ENCODE data around the gene POLN. TPM values are rescaled to one million over a fixed set of nuclear protein-coding genes. Genes with fewer than 3 reads are reported as not detected.
A peak's percentile ranks its signal among the peaks of the same experiment; 100 is the strongest.

The POLN gene
- total RNA-seq, 2 experiments from 2014 or later: 3.3 to 4.0 TPM

- ChIA-PET POLR2A (interaction anchor here (2.0 kb wide), 1 partner anchor 16 kb away, joined by 5 read pairs; the partner anchor contains the start of genes HAUS3 and POLN), CTCF (no interaction called here)
- peak; percentile 15 for DNase-seq
- Mint-ChIP-seq H3K9me3 (no peaks in the 10 kb centered on the region), H3K27ac (no peak overlapping the region), H3K27me3 (no peaks in the 10 kb centered on the region), H3K4me1 (peaks cover 2% of the 10 kb centered on the region), H3K4me3 (no peak overlapping the region), H3K36me3 (ENCODE audit: low read depth) (no peaks in the 10 kb centered on the region)
Observed at GRCh38 chr4:2258091-2259035, 16.4 kb upstream of the POLN start.

GRCh38 chr4:2257361-2258081 lies 15.6 kb upstream of the POLN start:
- H3K4me3 Mint-ChIP-seq: no peak overlapping the region
- no peaks in the 10 kb centered on the region for H3K4me1 Mint-ChIP-seq
- no peaks in the 10 kb centered on the region for H3K27me3 Mint-ChIP-seq
- H3K9me3 Mint-ChIP-seq: no peaks in the 10 kb centered on the region
- no peaks in the 10 kb centered on the region for H3K36me3 Mint-ChIP-seq (ENCODE audit: low read depth)
- DNase-seq: peak; percentile 15
- H3K27ac Mint-ChIP-seq: no peak overlapping the region
- ChIA-PET POLR2A (interaction anchor here (2.0 kb wide), 1 partner anchor 15 kb away, joined by 5 read pairs; the partner anchor contains the start of genes HAUS3 and POLN), CTCF (no interaction called here)

- Mint-ChIP-seq H3K27me3 (no peaks in the 10 kb centered on the region), H3K9me3 (no peaks in the 10 kb centered on the region), H3K27ac (no peak overlapping the region), H3K36me3 (ENCODE audit: low read depth) (no peaks in the 10 kb centered on the region), H3K4me1 (no peaks in the 10 kb centered on the region), H3K4me3 (no peak overlapping the region)
- ChIA-PET POLR2A (interaction anchor here (2.0 kb wide), 1 partner anchor 15 kb away, joined by 5 read pairs; the partner anchor contains the start of genes HAUS3 and POLN), CTCF (no interaction called here)
- DNase-seq: peak; percentile 16
Observed at GRCh38 chr4:2256781-2257191, 14.9 kb upstream of the POLN start.

GRCh38 chr4:2256156-2256731 lies 14.3 kb upstream of the POLN start:
- ChIA-PET CTCF (no interaction called here), POLR2A (no interaction called here)
- Mint-ChIP-seq H3K27ac (no peak overlapping the region), H3K9me3 (no peaks in the 10 kb centered on the region), H3K4me3 (no peak overlapping the region), H3K27me3 (no peaks in the 10 kb centered on the region), H3K4me1 (no peaks in the 10 kb centered on the region), H3K36me3 (ENCODE audit: low read depth) (no peaks in the 10 kb centered on the region)
- peak; percentile 15 for DNase-seq

- Mint-ChIP-seq H3K9me3 (no peaks in the 10 kb centered on the region), H3K27me3 (no peaks in the 10 kb centered on the region), H3K36me3 (ENCODE audit: low read depth) (no peaks in the 10 kb centered on the region), H3K27ac (no peak overlapping the region), H3K4me1 (no peaks in the 10 kb centered on the region), H3K4me3 (no peak overlapping the region)
- DNase-seq: peak; percentile 14
- CTCF ChIA-PET: no interaction called here
- POLR2A ChIA-PET: no interaction called here
Observed at GRCh38 chr4:2255501-2256155, 13.7 kb upstream of the POLN start.

GRCh38 chr4:2254665-2255500 lies 13.0 kb upstream of the POLN start:
- ChIA-PET POLR2A (no interaction called here), CTCF (interaction anchor here (0.6 kb wide), 1 partner anchor 13 kb away, joined by 3 read pairs; the partner anchor contains the start of genes HAUS3 and POLN)

GRCh38 chr4:2253160-2254084 lies 11.5 kb upstream of the POLN start:
- Mint-ChIP-seq H3K36me3 (ENCODE audit: low read depth) (no peaks in the 10 kb centered on the region), H3K4me3 (no peak overlapping the region), H3K27ac (no peak overlapping the region), H3K27me3 (no peaks in the 10 kb centered on the region), H3K9me3 (no peaks in the 10 kb centered on the region), H3K4me1 (no peaks in the 10 kb centered on the region)
- POLR2A ChIA-PET: no interaction called here
- CTCF ChIA-PET: no interaction called here
- peak; percentile 3 for DNase-seq

More at GRCh38 chr4:2254665-2255500, 13.0 kb upstream of the POLN start:
- no peak overlapping the region for H3K27ac Mint-ChIP-seq
- no peak overlapping the region for H3K4me3 Mint-ChIP-seq
- no peaks in the 10 kb centered on the region for H3K9me3 Mint-ChIP-seq
- H3K4me1 Mint-ChIP-seq: no peaks in the 10 kb centered on the region
- no peaks in the 10 kb centered on the region for H3K36me3 Mint-ChIP-seq (ENCODE audit: low read depth)
- no peaks in the 10 kb centered on the region for H3K27me3 Mint-ChIP-seq
- DNase-seq: peak; percentile 14

- Mint-ChIP-seq H3K27ac (no peak overlapping the region), H3K4me1 (no peaks in the 10 kb centered on the region), H3K27me3 (no peaks in the 10 kb centered on the region), H3K9me3 (no peaks in the 10 kb centered on the region), H3K4me3 (no peak overlapping the region), H3K36me3 (ENCODE audit: low read depth) (no peaks in the 10 kb centered on the region)
- ChIA-PET CTCF (no interaction called here), POLR2A (no interaction called here)
- peak; percentile 9 for DNase-seq
Observed at GRCh38 chr4:2252530-2253091, 10.7 kb upstream of the POLN start.

- CTCF ChIA-PET: no interaction called here
- Mint-ChIP-seq H3K27ac (no peak overlapping the region), H3K4me3 (no peak overlapping the region), H3K36me3 (ENCODE audit: low read depth) (no peaks in the 10 kb centered on the region), H3K27me3 (no peaks in the 10 kb centered on the region), H3K9me3 (no peaks in the 10 kb centered on the region), H3K4me1 (no peaks in the 10 kb centered on the region)
- peak; percentile 14 for DNase-seq
- POLR2A ChIA-PET: interaction anchor here (2.1 kb wide), 1 partner anchor 11 kb away, joined by 11 read pairs; the partner anchor contains the start of genes HAUS3 and POLN
Observed at GRCh38 chr4:2251795-2252529, 10.0 kb upstream of the POLN start.

GRCh38 chr4:2251073-2251794 lies 9.3 kb upstream of the POLN start:
- Mint-ChIP-seq H3K27ac (no peak overlapping the region), H3K4me3 (no peak overlapping the region), H3K9me3 (no peaks in the 10 kb centered on the region), H3K36me3 (ENCODE audit: low read depth) (no peaks in the 10 kb centered on the region), H3K4me1 (no peaks in the 10 kb centered on the region), H3K27me3 (no peaks in the 10 kb centered on the region)
- DNase-seq: peak; percentile 12
- ChIA-PET CTCF (no interaction called here), POLR2A (interaction anchor here (0.6 to 2.1 kb wide), 2 partner anchors 10 to 164 kb away, joined by 3 to 11 read pairs; partner anchors contain the start of genes HAUS3 and POLN)

All from activated CD4-positive, alpha-beta memory T cell treated with anti-CD3 and anti-CD28 coated beads, Interleukin-2, amount 10 ng/mL, durations not matched to agents 7 days and 5 days (primary cell).